ENCODE results near the gene GNAQ.

GRCh38 chr9:77773381-77773780 lies 258.2 kb downstream of the GNAQ start:
- TF ChIP-seq CTCF (IDR thresholded peaks at IDR 0.05) (no peak), POLR2A (IDR thresholded peaks at IDR 0.05) (no peak)

Data from lower leg skin (tissue), 3 donors.